Fibroblast of skin of abdomen (primary cell): ENCODE results near the gene NUTM2G.
"Not testable (repeated sequence)": the region's sequence is repeated elsewhere in the genome, so short reads cannot be mapped to it uniquely, and the experiment has no call there.

Source experiments
- DNase-seq: peaks from one replicate; pipeline ENCODE4 v3.0.0-alpha.2; 2013

The NUTM2G gene

DNA sequence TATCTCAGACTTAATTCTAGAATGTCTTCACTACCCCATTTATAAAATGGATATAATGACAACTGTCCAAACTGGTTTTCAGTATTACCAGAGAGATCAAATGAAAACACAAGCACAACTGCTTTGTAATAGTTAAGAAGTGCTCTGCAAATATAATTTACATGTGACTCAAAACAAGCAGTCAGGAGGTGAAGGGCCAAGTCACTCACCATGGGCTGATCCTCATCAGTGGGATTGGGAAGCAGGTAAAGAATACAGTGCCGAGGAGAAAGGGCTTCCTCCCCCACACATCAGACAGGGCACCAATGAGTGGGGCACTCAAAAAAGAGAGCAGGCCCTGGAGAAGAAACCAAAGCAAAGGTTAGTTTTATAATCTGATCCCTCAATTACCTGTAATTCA is 20.7 kb downstream of the NUTM2G start:
- DNase-seq = not testable (repeated sequence)

DNA sequence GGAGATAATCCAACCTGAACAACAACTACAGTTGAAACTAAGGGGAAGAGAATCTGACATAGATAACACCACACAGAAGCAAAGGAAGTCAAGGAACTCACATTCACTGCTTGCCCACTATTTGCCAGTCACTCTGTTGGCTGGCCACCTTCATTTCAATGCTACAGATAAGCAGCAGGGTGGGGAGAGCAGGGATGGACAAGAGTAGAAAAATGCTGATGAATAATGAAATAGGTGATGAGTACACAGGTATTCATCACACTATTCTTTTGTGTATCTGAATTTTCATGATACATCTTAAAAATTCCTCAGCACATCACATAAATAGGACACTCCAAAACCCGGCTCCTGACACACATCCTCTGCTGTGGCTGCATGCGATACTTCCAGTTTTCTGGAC is 21.9 kb downstream of the NUTM2G start:
- DNase-seq = not testable (repeated sequence)

DNA sequence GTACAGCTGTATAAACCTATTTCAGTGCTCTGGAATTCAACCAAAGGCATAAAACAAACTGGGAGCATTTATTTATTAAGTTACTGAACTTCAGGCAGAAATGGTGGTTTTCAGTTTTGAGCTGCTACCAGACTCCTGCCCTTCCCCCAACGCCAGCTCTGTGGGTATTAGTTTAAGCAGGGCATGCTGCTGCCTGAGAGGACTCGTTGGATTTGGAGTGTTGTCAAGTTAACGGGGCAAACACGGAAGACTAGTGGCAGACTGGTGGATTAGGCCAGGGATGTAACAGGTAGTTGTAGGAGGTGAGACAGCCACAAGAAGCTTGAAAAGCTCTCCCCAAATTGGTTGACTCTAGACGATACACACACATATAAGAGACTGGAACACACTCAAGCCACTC is 38.9 kb downstream of the NUTM2G start:
- DNase-seq = not testable (repeated sequence)

DNA sequence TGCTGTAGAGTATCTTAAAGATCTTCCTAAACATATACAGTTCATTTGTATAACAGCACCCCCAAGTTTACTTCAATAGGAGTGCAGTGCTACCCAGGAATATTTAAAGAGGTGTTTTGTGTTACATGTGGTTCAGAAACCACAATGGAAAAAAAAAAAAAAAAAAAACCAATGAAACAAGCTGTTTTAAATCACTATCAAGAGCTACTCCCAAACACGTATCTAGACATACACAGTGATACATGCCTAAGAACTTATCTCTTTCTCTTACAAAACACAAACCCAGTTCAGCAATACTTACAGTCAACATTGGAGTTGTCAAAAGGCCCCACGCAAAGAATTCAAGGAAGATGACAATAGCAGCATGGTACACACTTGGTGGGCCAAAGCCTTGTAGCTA is 43.9 kb downstream of the NUTM2G start:
- DNase-seq = not testable (repeated sequence)

DNA sequence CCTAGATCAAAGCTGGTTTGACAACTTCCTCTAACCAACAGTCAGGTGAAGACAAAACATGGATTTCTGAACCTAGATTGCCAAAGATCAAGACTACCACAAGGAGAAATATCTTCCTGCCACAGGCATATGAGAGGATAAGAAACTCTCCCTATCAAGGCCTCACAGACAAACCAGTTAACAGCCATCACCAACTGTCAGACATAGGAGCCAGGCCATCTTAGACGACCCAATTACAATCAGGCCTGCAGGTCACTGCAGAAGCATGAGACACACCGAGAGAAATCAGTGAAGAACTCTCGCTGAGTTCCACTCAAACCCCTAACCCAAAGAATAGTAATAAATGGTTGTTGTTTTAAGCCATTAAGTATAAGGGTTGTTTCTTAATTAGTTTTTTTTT is 45.4 kb downstream of the NUTM2G start:
- DNase-seq = not testable (repeated sequence)

DNA sequence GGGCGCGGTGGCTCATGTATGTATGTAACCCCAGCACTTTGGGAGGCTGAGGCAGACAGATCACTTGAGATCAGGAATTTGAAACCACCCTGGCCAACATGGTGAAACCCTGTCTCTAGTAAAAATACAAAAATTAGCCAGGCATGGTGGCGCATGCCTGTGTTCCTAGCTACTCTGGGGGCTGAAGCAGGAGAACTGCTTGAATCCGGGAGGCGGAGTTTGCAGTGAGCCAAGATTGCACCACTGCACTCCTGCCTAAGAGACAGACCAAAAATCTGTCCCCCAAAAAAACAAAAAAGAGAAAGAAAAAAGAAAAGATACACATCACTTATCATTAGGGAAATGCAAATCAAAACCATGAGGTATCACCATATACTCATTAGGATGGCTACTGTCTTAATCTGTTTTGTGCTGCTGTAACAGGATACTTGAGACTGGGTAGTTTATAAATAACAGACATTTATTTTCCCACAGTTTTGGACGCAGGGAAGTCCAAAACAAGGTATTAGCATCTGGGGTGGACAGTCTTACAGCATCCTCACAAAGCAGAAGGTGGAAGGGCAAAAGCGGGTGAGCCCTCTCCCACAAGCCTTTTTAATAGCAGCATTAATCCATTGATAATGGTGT is 55.0 kb downstream of the NUTM2G start:
- DNase-seq = not testable (repeated sequence)

DNA sequence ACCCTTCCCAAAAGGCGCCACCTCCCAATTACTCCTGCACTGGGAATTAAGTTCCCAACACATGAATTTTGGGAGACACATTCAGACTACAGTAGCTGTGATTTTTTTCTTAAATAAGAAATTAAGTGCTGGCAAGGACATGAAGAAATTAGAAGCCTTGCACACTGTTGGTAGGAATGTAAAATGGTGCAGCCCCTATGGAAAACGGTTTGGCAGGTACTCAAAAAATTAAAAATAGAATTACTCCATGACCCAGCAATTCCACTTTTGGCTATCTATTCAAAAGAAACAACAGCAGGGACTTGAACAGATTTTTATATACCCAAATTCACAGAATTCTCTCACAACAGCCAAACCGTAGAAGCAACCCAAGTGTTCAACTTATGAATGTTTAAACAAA is 55.5 kb downstream of the NUTM2G start:
- not testable (repeated sequence) for DNase-seq

DNA sequence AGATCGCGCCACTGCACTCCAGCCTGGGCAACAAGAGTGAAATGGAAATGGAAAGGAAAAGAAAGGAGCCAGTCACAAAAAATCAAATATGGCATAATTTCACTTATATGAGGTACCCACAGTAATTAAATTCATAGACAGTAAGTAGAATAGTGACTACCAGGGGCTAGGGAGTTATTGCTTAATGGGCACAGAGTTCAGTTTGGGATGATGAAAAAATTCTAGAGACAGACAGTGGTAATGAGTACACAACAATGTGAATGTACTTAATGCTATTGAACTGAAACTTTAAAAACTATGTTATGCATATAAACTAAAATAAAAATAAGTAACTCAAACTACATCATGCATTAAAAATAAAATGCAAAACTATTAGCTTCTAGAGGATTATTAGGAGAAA is 56.2 kb downstream of the NUTM2G start:
- DNase-seq = not testable (repeated sequence)
